Stimulated activated CD8-positive, alpha-beta memory T cell treated with anti-CD3 and anti-CD28 coated beads, Interleukin-7, amount 100 ng/mL, for 1 hour (primary cell): ENCODE measurements around the gene EPSTI1.
A peak's percentile ranks its signal among the peaks of the same experiment; 100 is the strongest.
"Not testable (repeated sequence)": the region's sequence is repeated elsewhere in the genome, so short reads cannot be mapped to it uniquely, and the experiment has no call there.

Experiments used
- DNase-seq, 2 donors: peaks; one replicate each; pipeline ENCODE4 v3.0.0-alpha.2; 2020; ENCODE audit warnings: low read depth in 2 of 2

Gene EPSTI1, protein sequence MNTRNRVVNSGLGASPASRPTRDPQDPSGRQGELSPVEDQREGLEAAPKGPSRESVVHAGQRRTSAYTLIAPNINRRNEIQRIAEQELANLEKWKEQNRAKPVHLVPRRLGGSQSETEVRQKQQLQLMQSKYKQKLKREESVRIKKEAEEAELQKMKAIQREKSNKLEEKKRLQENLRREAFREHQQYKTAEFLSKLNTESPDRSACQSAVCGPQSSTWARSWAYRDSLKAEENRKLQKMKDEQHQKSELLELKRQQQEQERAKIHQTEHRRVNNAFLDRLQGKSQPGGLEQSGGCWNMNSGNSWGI

DNA sequence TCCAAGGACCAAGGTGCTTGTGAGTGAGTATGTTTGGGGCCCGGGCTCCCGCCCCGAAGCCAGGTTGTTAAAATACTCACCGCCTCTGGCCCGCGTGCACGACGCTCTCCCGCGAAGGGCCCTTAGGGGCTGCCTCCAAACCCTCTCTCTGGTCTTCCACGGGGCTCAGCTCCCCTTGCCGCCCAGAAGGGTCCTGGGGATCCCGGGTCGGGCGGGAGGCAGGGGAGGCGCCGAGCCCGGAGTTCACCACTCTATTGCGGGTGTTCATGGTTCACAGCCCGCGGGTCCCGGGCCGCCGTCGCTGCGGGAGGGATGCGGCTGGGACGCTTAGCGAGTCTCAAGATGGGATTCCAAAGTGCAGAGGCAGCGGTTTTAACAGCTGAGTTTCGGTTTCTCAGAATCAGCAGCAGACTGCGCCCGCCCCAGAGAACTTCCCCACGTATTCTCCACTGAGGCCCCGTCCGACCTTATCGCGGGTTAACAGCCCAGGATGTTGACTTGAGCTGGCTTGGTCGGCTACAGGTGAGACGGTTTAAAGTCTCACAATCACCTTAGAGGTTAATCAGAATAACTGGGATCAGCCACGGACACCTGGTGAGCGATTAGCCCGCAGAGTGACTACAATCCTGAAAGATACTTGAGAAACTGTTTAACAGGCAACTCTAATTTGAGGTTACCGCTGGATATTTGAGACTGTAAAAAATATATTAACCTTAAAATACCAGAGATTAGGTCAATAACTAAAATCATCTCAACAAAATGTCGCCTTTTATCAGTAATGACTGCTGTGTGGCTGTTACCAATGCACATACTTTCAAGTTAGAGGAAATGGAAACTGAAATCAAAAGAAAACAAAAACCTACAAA is at the start of gene EPSTI1:
EPSTI1 (minus strand) TSS at position 344 of the 866 bp plus-strand sequence; CDS start at position 268, 76 bp downstream.
- DNase-seq: peak; percentile 47 to 64

DNA sequence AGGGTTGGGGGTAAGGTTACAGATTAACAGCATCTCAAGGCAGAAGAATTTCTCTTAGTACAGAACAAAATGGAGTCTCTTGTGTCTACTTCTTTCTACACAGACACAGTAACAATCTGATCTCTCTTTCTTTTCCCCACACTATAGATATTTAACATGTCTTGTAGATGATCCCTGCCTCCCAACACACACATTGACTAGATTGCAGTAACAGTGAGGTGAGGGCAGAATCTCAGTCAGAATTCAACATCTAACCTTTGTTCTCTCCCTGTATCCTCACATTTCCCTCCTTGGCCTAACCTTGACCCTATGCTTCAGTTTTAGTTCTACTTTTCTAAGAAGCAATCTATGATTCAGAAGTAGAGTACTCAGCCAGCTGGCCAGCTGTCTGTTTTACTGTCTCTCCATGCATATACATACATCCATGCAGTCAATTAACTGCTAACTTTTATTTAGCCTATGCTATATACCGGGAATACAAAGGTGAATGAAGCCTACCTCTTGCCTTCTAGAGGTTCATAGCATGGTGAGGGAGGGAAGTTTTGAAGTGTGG is 49.4 kb upstream of the EPSTI1 start:
- DNase-seq: no peak

DNA sequence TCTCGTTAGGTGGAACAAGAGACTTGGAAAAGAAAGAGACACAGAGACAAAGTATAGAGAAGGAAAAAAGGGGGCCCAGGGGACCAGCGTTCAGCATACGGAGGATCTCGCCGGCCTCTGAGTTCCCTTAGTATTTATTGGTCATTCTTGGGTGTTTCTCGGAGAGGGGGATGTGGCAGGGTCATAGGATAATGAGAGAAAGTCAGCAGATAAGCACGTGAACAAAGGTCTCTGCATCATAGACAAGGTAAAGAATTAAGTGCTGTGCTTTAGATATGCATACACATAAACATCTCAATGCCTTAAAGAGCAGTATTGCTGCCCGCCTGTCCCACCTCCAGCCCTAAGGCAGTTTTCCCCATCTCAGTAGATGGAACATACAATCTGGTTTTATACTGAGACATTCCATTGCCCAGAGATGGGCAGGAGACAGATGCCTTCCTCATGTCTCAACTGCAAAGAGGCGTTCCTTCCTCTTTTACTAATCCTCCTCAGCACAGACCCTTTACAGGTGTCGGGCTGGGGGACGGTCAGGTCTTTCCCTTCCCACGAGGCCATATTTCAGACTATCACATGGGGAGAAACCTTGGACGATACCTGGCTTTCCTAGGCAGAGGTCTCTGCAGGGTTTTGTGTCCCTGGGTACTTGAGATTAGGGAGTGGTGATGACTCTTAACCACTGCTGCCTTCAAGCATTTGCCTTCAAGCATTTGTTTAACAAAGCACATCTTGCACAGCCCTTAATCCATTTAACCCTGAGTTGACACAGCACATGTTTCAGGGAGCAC is 48.7 kb upstream of the EPSTI1 start:
- DNase-seq: not testable (repeated sequence)

DNA sequence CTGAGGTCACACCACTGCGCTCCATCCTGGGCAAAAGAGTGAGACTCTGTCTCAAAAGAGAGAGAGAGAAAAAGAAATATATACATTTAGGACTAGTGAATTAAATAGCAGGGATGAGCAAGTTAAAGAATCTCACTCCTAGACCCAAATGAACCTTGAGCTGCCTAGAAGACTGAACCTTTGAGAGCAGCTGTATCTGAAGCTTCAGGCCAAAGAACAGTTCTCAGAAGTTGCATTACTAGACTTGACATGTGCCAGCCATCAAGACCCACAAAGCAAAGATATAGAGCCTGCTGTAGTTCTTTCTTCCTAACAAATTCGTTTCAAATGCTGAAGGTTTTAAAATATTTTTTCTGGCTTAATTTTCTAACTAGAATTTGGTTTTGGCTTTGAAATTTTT is 47.9 kb upstream of the EPSTI1 start:
- DNase-seq: no peak

DNA sequence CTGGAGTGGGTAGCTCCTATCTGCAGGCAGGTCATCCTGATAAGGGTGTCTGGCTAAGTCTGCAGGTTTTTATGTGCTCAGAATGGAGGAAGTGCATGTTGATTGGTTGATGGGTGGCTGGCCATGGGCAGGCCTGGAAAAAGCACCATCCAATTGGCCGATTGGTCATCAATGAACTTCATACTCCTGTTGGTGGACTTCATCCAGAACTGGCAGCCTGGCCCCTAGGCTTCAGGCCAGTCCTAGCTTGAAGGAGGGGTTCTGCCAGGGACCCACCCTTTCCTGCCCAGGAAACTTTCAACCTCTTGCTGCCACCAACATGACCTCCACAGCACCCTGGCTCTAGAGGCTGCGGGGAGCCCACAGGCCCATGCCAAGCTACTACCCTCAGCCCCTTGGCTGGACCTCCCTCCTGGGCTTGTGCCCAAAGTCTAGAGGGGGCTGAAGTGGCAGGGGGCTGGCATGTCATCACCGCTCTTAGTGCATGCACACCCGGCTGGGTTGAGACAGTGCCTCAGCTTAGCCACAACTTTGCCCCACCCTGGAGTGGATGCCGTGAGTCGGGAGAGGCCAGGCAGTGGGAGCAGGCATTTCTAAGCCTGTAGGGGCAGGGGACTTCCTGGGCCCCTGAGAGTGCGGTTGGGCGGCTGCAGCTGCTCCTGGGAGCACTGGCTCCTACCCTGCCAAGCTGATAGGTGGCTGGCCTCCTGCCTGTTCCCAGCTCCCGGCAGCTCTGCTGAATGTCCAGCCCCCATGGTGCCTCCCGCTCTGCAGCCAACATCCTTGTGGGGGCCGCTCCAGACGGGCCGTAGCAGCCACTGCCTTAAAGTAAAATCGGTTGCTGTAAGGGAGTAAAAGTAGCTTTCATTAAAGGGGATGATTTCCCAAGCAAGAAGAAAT is 44.6 kb upstream of the EPSTI1 start:
- no peak for DNase-seq

DNA sequence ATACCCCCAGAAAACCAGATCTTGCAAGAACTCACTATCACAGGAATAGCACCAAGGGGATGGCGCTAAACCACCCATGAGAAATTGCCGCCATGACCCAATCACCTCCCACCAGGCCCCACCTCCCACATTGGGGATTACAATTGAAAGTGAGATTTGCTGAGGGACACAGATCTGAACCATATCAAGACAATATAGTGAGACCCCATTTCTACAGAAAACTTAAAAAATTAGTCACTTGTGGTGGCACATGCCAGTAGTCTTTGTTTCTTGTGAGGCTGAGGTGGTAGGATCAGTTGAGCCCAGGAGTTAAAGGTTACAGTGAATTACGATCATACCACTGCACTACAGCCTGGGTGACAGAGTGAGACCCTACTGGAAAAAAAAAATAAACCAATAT is 41.0 kb upstream of the EPSTI1 start:
- no peak for DNase-seq

DNA sequence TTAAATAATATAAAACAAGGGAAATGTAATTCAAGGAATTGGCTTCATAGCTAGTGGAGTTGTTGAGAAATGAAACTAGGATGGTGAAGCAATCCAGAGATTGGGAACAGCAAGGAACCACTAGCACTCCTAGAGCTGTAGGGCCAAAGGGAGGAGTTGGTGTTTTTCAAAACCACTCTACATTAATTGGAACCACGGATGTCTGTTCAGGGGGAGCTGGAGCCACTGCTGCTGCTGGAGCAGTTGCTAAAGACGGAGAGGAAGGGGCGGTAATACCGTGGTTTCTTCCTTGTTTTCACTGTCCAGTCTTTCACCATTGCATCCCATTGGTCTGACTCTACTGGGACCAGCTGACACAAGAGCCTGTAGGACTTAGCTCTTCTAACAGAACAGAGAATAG is 39.8 kb upstream of the EPSTI1 start:
- no peak for DNase-seq

DNA sequence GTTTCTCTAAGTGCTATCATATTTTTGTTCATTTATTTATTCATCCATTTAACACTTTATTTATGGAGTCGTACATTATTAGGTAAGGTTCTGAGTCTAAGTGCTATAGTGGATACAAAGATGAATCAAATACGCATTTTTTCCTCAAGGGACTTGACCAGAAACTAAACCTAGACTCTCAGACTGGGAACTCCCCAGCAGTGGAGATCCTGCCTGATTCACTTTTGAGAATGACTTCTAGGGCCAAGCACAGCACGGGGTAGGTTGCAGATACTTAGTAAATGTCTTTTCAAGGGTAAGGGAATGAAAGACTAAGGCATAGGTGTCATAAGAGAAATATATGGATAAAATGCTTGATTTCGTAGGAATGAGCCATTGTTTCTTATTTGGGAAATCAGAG is 38.5 kb upstream of the EPSTI1 start:
- DNase-seq: no peak

DNA sequence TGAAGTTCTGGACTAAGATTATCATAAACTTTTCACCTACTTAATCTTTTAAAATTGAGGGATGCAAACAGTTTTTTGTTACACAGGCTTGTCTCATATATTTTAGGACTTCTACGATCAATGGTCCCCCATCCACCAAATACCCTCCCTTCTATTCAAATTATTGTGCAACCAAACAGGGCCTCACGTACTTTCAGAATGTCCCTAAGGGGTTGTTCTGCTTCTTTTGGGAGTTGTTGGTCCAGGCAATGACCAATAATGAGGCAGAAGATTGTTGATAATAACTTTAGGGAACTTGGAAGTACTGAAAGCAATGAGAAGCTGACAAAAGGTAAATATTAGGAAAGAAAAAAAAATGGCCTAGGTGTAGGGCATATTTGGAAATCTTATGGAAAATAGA is 34.2 kb upstream of the EPSTI1 start:
- DNase-seq: no peak

DNA sequence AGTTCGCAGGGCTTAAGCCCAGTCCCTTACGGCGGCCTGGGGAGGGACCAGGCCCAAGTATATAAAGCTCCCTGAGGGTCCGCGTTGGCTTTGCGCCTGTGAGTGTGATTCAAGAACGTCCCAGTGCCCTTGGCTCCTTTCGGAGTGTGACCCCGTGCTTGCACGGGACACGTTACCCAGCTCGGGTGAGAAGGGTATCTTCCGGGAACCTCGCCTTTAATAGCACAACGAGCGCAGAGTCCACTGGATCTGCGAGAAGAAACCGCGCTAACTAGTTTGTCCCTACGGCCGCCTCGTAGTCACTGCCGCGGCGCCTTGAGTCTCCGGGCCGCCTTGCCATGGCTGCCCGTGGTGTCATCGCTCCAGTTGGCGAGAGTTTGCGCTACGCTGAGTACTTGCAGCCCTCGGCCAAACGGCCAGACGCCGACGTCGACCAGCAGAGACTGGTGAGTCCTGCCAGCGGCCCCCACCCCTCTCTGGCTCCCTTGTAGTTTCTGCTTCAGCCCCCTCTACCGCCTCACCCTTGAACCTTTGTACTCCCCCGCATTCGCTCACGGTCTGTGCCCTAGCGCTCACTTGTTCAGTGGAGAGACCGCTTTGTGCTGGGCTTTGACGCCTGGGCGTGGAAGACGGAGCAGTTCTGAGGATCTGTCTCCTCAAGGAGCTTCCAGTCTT is 31.4 kb upstream of the EPSTI1 start, which contains the start of gene DNAJC15:
DNAJC15 (plus strand) TSS at position 298 of the 675 bp plus-strand sequence; CDS start at position 339, 41 bp downstream.
- DNase-seq: peak; percentile 55 to 59

DNA sequence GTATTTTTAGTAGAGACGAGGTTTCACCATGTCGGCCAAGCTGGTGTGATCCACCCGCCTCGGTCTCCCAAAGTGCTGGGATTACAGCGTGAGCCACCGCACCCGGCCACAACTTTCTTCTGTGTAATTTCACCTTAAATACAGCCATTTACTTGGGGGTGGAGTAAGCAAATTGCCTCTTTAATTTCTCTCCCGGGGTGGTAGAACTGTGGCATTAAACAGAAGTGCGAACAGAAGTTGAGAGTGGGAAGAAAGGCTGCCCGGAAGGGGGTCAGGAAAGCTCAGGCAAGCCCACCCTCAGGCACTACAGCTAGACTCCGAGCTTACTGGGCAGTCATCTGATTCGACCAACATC is 30.9 kb upstream of the EPSTI1 start:
- DNase-seq: no peak

DNA sequence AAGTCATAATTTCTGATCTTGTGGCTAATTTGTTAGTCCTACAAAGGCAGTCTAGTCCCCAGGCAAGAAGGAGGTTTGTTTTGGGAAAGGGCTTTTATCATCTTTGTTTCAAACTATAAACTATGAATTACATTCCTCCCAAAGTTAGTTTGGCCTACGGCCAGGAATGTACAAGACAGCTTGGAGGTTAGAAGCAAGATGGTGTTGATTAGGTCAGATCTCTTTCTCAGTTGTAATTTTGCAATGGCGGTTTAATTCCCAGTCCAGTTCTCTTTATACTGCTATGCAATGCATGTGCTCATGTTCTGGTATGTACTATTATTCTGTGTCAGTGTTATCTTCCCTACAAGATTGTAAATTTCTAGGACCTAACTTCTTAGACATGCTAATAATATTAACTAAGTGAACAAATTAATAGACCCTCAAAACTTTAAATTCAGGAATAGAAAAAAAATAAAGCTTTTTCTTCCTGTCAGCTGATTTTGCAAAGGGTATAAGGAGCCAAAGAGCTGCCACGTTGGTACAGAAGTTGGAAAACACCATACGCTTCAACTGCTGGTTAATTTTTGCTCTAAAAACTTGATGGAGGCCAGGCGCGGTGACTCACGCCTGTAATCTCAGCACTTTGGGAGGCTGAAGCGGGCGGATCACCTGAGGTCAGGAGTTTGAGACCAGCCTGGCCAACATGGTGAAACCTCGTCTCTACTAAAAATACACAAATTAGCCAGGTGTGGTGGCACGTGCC is 30.1 kb upstream of the EPSTI1 start:
- DNase-seq: no peak

DNA sequence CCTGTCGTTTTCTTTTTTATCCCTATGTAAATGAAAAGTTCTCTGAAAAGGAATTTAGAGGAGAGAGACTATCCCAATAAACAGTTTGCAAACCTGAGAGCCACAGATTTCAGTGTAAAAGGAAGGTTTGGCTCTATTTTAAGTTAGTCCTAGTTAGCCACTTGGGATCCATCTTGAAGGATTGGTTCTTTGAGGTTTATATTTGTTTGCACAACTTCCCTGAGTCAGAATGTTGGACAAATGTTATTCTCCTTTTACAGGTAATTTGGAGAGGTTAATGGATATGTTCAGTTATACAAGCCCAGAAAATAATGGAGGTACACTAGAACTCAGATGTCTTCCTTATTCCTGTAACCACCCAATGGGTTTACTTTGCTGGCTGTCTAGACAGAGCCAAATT is 28.8 kb upstream of the EPSTI1 start:
- no peak for DNase-seq

DNA sequence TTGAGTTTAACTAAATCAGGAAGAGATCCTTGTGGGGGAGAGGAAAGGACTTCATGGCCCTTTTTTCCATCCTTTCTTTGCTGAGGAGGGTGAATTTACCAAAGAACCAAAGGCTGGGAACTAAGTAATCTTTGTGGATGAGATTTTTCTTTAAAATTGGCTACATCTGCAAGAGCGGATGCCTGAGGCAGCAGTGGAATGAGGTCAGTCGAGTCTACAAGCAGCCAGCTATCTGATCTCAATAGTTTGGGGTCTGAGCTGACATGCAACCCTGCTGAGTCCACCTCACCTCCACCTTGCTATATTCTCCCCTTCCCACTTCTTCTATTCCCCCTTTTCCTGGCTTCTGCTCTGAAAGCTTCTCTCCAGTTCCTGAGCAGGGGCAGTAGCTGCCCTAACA is 27.8 kb upstream of the EPSTI1 start:
- DNase-seq: no peak

DNA sequence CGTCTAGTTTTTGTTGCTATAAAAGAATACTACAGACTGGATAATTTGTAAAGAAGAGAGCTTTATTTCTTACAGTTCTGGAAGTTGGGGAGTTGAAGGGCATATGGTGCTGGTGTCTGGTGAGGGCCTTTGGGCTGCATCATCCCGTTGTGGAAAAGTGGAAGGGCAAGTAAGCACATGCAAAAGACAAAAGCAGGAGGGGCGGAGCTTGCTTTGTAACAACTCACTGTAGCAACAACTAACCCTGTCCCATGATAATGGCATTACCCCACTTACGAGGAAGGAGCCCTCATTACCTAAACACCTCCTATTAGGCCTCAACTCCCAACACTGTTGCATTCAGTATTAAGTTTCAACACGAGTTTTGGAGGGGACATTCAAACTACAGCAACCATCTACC is 24.2 kb upstream of the EPSTI1 start:
- no peak for DNase-seq

DNA sequence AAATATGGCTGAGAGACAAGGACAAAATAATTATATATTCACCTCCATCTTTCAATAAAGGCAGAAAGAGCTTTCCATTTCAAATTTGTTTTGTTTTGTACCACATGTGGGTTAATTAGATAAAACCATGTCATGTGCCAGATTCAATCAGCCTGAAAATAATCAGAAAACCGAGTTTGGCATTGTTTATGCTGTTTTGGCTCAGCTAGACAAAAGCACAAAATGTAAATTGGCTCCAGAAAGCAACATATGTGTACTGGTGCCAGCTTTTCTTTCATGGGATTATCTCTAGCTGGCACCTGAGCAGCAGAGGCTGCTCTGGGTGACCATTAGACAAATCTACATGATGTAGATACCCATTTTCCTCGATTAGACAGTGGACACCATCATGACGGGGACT is 22.1 kb upstream of the EPSTI1 start:
- no peak for DNase-seq

DNA sequence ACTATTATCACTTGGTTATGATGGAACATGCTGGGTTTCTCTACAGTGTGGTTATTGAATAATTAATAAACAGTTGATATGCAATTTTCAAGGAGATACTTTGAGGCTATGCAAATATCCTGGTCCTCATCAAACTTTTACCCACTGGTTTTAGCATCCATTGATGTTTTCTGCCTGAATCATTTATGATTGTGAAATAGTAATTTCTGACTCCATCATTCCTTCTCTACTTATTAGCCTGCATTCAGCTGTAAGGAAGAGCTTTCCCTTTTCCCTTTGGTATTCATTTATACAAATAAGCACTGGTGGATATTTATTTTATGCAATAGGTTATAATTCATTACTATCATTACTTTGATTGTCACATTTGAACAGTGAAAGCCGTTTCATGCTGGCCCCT is 17.5 kb upstream of the EPSTI1 start:
- no peak for DNase-seq

DNA sequence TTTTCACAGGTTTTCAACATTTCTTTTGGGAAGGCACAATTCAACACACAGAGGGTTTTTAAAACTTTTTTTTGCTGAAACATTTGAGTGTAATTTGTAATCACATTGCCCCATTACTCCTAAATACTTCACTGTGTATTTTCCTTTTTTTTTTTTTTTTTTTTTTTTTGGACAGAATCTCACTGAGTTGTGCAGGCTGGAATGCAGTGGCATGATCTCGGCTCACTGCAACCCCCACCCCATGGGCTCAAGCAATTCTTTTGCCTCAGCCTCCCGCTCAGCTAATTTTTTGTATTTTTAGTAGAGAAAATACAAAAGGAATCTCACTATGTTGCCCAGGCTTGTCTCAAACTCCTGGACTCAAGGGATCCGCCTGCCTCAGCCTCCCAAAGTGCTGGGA is 16.6 kb upstream of the EPSTI1 start:
- no peak for DNase-seq

DNA sequence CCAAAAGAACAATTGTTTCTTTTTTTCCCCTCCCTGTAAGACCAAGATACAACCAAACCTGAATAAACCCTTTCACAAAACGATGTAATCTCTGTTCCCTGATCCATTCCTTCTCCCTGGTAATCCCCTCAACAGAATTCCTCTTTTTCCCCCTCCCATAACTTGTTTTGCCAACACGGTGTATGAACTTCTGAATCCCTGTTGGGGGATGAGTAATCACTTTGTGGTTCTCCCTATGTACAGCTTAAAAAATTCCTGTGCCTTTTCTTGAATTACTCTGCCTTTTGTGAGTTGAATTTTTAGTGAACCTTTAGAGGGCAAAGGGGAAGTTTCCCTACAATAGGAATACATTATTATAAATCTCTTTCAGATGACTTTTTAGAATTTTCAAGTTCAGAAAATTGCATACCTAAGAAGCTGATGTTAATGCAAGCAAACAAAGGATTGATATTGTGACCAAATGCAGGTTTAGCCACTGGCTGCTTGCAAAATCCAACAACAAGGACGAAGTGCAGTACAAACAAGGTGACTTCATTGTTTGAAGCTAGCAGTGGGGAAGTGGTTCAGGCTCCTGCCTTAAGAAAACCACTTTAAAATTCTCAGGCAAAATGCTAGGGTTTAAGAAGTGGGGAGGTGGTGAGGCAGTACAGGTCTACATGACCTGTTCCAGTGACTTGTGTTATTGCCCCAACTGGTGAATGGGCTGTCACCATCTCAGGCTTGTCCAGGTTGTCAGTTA is 15.0 kb upstream of the EPSTI1 start:
- no peak for DNase-seq
